ENCODE measurements around the gene ZC3H13.

Gene ZC3H13, protein sequence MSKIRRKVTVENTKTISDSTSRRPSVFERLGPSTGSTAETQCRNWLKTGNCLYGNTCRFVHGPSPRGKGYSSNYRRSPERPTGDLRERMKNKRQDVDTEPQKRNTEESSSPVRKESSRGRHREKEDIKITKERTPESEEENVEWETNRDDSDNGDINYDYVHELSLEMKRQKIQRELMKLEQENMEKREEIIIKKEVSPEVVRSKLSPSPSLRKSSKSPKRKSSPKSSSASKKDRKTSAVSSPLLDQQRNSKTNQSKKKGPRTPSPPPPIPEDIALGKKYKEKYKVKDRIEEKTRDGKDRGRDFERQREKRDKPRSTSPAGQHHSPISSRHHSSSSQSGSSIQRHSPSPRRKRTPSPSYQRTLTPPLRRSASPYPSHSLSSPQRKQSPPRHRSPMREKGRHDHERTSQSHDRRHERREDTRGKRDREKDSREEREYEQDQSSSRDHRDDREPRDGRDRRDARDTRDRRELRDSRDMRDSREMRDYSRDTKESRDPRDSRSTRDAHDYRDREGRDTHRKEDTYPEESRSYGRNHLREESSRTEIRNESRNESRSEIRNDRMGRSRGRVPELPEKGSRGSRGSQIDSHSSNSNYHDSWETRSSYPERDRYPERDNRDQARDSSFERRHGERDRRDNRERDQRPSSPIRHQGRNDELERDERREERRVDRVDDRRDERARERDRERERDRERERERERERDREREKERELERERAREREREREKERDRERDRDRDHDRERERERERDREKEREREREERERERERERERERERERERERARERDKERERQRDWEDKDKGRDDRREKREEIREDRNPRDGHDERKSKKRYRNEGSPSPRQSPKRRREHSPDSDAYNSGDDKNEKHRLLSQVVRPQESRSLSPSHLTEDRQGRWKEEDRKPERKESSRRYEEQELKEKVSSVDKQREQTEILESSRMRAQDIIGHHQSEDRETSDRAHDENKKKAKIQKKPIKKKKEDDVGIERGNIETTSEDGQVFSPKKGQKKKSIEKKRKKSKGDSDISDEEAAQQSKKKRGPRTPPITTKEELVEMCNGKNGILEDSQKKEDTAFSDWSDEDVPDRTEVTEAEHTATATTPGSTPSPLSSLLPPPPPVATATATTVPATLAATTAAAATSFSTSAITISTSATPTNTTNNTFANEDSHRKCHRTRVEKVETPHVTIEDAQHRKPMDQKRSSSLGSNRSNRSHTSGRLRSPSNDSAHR (N-terminal part only)

GRCh38 chr13:46052319-46053161 lies at the start of gene ZC3H13:
ZC3H13 (minus strand) TSS chr13:46052746; CDS start chr13:46045507, 7,239 bp downstream.
- peak; percentile 80 for DNase-seq

DNA sequence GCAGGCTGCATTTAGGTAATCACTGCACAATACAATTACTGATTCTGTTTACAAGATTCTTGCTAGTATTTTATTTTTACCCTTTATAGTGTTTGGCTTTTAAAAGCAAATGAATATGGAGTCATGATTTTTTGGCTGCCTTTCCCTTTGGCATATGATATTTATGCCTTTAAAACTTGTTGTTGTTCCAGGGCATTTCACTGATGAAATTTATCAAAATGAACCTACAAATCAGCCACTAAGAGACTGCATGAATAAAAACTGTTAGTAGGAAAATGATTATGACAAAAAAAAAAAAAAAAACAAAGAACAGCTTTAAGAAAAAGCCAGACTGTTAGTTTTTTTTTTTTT lies 49.7 kb upstream of the ZC3H13 start:
- no peak for DNase-seq

DNA sequence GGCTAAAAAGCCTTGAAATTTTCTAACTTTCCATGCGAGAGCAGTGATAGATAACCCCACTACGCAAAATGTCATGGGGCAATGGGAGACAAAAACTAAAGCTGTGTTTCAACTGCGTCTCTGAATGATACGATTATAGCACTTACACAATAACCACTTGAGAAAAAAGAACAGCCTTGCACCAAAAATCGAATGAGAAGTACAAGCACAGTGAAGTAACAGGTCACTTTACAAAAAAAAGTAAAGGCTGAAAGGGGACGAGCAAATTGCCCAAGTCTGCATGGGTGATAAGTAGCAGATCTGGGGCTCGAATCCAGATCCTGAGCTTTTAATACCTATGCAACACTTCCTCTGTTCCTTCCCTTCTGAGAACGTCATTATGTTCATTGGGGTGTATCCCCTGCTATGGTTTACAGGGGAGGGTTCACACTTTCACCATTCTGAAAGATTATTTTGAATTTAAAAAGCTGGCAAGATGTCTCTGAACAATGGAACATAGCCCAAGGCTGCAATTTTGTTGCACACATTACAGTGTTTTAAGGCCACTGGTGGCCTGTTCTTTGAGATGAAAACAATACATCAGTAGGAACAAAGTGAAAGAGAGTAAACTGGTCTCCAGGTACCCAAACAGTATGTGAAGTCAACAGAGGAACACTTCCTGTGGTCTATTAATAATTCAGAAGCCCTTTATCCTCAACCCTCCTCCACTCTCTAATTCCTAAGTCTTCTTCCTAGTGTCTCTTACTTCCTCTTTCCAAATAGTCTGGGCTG lies 49.1 kb upstream of the ZC3H13 start:
- no peak for DNase-seq

DNA sequence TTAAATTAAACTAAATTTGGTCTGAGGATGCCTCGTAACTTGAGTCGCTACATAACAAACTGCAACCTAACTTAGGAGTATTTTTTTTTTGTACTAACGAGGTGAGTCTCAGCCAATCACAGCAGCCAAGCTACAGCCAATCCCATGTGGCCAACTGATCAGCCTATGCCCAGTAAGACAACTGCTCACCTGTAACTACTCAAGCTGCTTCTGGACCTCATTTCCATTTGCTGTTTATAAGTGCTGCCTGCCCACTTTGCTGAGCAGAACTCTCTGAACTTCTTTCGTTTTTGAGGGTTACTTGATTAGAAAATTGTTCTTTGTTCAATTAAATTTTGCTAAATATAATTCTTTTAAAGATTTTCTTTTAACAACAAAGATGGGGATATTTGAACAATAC lies 48.5 kb upstream of the ZC3H13 start:
- DNase-seq: no peak

GRCh38 chr13:46100191-46100815 lies 47.8 kb upstream of the ZC3H13 start:
- no peak for DNase-seq

- DNase-seq: no peak
These were observed 45.1 kb upstream of the ZC3H13 start for GRCh38 chr13:46097663-46098062.

- DNase-seq: peak; percentile 22
These were observed 44.5 kb upstream of the ZC3H13 start for GRCh38 chr13:46097015-46097414.

GRCh38 chr13:46094478-46094877 lies 41.9 kb upstream of the ZC3H13 start:
- DNase-seq: no peak

DNA sequence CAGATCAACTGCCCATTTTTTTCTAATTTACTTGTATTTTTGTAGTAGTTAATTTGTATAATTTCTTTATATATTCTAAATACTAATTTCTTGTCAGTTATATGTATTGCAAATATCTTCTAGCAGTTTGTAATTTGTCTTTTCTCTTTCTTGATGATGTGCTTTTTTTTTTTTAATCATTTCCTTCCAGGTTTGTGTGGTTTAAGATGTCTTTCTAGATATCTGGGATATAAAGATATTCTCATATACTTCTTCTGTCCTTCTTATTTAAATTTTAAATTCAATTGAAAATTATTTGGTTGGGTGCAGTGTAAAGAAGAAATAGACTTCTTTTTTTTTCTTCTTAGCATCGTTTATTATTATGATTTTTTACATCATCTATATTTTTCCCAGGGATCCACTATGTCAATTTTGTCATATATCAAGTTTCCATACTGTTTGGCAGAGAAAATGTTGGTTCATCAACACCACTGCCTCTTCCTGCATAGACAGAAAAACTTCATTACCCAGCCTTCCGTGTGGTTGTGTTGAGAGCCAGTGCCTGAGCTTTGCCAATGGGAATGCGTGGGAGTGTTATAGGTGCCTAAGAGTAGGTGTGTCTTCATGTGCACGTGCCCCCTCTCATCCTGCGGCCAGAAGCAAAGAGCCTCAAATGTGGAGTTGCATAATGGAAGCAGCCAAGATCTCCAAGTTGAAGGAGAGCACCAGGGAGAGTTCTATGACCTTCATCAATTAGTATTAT lies 36.4 kb upstream of the ZC3H13 start:
- no peak for DNase-seq

DNA sequence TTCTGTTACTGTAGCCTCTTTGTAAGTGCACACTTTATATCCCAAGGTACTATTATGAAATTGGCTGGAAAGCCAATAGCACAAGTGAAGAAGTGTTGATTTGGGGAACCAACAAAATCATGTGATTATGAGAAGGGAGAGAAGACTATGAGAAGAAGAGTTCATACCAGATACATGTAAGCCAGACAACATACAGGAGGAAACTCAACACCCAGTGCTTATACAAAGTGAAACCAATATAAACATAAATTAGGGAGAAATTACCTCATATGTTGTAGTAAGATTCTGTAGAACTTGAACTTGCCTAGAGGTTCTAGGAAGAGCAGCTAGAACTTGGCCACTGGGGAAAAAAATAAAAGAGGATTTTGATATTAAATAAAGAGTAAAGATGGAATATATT lies 34.9 kb upstream of the ZC3H13 start:
- DNase-seq: no peak

DNA sequence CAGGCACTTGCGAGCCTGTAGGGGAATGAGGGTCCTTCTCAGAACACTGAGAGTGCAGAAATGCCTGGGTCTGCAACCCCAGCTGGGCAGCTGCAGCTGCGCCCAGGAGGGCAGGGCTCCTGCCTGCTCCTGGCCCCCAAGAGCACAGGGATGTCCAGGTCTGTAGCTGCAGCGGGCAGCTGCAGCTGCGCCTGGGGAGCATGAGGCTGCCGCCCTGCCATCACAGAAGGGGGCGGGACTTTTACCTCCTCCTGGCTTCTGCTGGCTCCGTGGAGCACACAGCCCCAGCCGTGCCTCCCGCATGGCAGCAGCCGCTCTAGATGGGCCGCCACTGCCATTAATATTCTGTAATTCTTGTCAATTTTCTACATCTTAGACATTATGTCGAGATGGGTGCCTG lies 34.4 kb upstream of the ZC3H13 start:
- DNase-seq: no peak

- DNase-seq: no peak
These were observed 33.9 kb upstream of the ZC3H13 start for GRCh38 chr13:46086421-46086922.

GRCh38 chr13:46085737-46086136 lies 33.2 kb upstream of the ZC3H13 start:
- DNase-seq: no peak

GRCh38 chr13:46082324-46082723 lies 29.8 kb upstream of the ZC3H13 start:
- DNase-seq: no peak

DNA sequence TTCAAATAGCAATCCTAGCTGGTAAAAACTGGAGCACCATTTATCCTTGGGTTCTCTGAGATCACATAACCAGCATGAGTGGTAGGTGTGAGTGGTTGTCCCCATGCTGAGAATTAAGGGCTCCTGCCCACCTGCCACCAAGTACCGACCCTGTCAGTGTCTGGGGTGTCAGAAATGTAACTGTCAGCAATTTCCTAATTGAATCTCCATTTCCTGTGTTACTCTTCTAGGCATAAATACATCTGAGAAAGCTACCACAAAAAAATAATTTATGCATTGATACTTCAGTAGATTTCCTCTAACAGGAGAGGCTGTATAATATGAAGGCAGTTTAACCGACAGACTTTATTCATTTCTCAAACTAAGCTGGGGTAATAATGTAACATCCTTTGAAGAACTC lies 27.2 kb upstream of the ZC3H13 start:
- no peak for DNase-seq

- DNase-seq: no peak
These were observed 24.7 kb upstream of the ZC3H13 start for GRCh38 chr13:46077265-46077664.

DNA sequence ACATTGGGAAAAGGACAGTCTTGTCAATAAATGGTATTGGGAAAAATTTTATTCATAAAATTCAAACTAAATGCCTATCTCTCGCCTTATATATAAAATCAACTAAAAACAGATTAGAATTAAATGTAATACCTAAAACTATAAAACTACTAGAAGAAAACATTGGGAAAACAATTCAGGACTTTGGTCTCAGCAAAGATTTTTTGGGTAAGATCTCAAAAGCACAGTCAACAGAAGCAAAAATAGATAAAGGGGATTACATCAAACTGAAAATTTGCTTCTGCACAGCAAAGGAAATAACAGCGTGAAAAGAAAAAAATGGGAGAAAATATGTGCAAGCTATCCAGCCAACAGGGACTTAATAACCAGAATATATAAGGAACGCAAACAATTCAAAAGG lies 24.3 kb upstream of the ZC3H13 start:
- no peak for DNase-seq

DNA sequence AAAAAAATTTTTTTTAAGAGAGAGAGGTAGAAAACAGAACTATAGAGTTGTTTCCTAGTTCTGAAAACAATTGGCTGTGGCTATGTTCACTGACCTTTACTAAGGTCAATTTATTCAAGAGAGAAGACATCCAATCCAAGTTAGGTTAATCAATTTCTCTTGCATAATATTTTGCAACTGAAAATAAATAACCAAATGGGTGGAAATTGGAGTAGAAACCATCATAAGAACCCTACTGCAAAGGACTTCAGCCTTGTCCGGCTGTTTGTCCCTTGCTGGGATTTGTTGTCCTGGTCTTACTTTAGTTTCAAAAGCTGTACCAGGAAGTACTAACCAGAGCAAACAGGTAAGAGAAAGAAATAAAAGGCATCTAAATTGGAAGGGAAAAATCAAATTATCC lies 23.3 kb upstream of the ZC3H13 start:
- DNase-seq: no peak

GRCh38 chr13:46071590-46072249 lies 19.2 kb upstream of the ZC3H13 start:
- no peak for DNase-seq

DNA sequence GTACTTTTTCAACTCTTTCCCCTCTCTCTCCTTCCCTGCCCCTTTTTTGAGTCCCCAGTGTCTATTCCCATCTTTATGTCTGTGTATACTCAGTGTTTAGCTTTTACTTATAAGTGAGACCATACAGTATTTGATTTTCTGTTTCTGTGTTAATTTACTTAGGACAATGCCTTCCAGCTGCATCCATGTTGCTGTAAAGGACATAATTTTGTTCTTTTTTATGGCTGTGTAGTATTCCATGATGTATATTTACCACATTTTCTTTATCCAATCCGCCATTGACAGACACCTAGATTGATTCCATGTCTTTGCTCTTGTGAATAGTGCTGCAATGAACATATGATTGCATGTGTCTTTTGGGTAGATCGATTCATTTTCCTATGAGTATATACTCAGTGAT lies 10.7 kb upstream of the ZC3H13 start:
- DNase-seq: no peak

Data from NCI-H1092 treated with DMSO at 0.1 percent for 48 hours (cell line).